ENCODE results near the gene PRPF4. TPM values are rescaled to one million over a fixed set of nuclear protein-coding genes. Genes with fewer than 3 reads are reported as not detected.

PRPF4 gene
- polyA plus RNA-seq, 2 of the 4 experiments (the other 2 are of a cell fraction): 53.4 to 61.5 TPM

GRCh38 chr9:113237026-113237425 lies 38.4 kb upstream of the PRPF4 start:
- Histone ChIP-seq H3K4me1 (no peaks in the 10 kb centered on the region), H3K9me3 (no peaks in the 10 kb centered on the region), H3K27ac (no peak overlapping the region), H3K4me3 (no peak overlapping the region), H3K4me2 (no peak overlapping the region)
- TF ChIP-seq KDM5A (IDR thresholded peaks at IDR 0.05) (no peak), CHD2 (IDR thresholded peaks at IDR 0.05; ENCODE audit: low read length, partially characterized antibody) (no peak), SREBF2 (IDR thresholded peaks at IDR 0.05) (no peak), CHD4 (IDR thresholded peaks at IDR 0.05; ENCODE audit: borderline replicate concordance) (no peak), HDAC2 (IDR thresholded peaks at IDR 0.05) (no peak), USF2 (IDR thresholded peaks at IDR 0.05) (no peak), E2F6 (IDR thresholded peaks at IDR 0.05; ENCODE audit: borderline replicate concordance, low read depth) (no peak), JUNB (IDR thresholded peaks at IDR 0.05) (no peak), ZC3H11A (IDR thresholded peaks at IDR 0.05) (no peak), ZFP36 (IDR thresholded peaks at IDR 0.05; ENCODE audit: borderline replicate concordance, partially characterized antibody) (no peak), RAD21 (conservative IDR thresholded peaks at IDR 0.05 in 1 of 2, IDR thresholded peaks at IDR 0.05 in 1 of 2) (no peak), REST (IDR thresholded peaks at IDR 0.05) (no peak), ZSCAN20 (CRISPR knock-in tag; IDR thresholded peaks at IDR 0.05) (no peak), KDM1A (IDR thresholded peaks at IDR 0.05; ENCODE audit: low read depth) (no peak), POLR2A (IDR thresholded peaks at IDR 0.05; ENCODE audit: low read length) (no peak)
- CTCF ChIA-PET: interaction anchor here (1.1 kb wide), 1 partner anchor 16 kb away, joined by 3 read pairs; the partner anchor contains the start of genes FKBP15 and SLC31A1
- FAIRE-seq (no peak), ATAC-seq (no peak), DNase-seq (ENCODE audit: low read depth in 1 of 2, low spot score in 1 of 2) (no peak)
- POLR2A ChIA-PET: interaction anchor here (0.6 to 0.8 kb wide), 2 partner anchors 16 to 459 kb away, joined by 4 to 5 read pairs; partner anchors contain the start of genes FKBP15 and SLC31A1
- 82% methylated on average over 4 of the region's 4 CpGs for WGBS (ENCODE audit: missing lambda C conversion rate)

GRCh38 chr9:113238202-113238858 lies 37.1 kb upstream of the PRPF4 start:
- no peak for DNase-seq (ENCODE audit: low read depth in 1 of 2, low spot score in 1 of 2)
- H3K4me3 ChIP-seq: no peak overlapping the region
- H3K27ac ChIP-seq: no peak overlapping the region
- H3K4me2 ChIP-seq: no peak overlapping the region
- CTCF ChIA-PET: no interaction called here
- TF ChIP-seq HES2 (IDR thresholded peaks at IDR 0.05) (no peak), ELK1 (IDR thresholded peaks at IDR 0.05; ENCODE audit: low read depth, low read length) (no peak), RFX5 (IDR thresholded peaks at IDR 0.05) (no peak), CHD2 (IDR thresholded peaks at IDR 0.05; ENCODE audit: low read length, partially characterized antibody) (no peak), MAZ (IDR thresholded peaks at IDR 0.05; ENCODE audit: borderline replicate concordance, low read depth, low read length) (no peak), TP53 (CRISPR knock-in tag; IDR thresholded peaks at IDR 0.05) (no peak), MYC (IDR thresholded peaks at IDR 0.05; ENCODE audit: borderline replicate concordance, low read length) (no peak), POLR2AphosphoS2 (conservative IDR thresholded peaks at IDR 0.05; ENCODE audit: low read length) (no peak), ZNF302 (CRISPR knock-in tag; IDR thresholded peaks at IDR 0.05) (no peak), USF2 (IDR thresholded peaks at IDR 0.05) (no peak), KDM1A (IDR thresholded peaks at IDR 0.05; ENCODE audit: low read depth) (no peak), CEBPB (IDR thresholded peaks at IDR 0.05) (no peak), NFE2L2 (conservative IDR thresholded peaks at IDR 0.05; ENCODE audit: low read length) (no peak), GATA3 (IDR thresholded peaks at IDR 0.05; ENCODE audit: borderline replicate concordance) (no peak), CBX2 (IDR thresholded peaks at IDR 0.05; ENCODE audit: borderline replicate concordance, low read depth) (no peak), CBX8 (IDR thresholded peaks at IDR 0.05) (no peak), EHMT2 (IDR thresholded peaks at IDR 0.05; ENCODE audit: low read depth) (no peak)
- FAIRE-seq: no peak
- no peaks in the 10 kb centered on the region for H3K9me3 ChIP-seq
- no peaks in the 10 kb centered on the region for H3K4me1 ChIP-seq
- no peak for ATAC-seq
- POLR2A ChIA-PET: no interaction called here
- WGBS (ENCODE audit: missing lambda C conversion rate): 94% methylated on average over 10 of the region's 10 CpGs
